ENCODE data around the gene TBC1D4.

TBC1D4 gene

GRCh38 chr13:75415694-75416093 lies 66.3 kb downstream of the TBC1D4 start:
- no peak for DNase-seq

GRCh38 chr13:75415171-75415570 lies 66.8 kb downstream of the TBC1D4 start:
- no peak for DNase-seq

- DNase-seq: no peak
Observed at GRCh38 chr13:75414036-75414827, 67.7 kb downstream of the TBC1D4 start.

GRCh38 chr13:75411924-75412537 lies 69.9 kb downstream of the TBC1D4 start:
- DNase-seq: no peak

GRCh38 chr13:75410207-75410606 lies 71.8 kb downstream of the TBC1D4 start:
- no peak for DNase-seq

- DNase-seq: no peak
Observed at GRCh38 chr13:75407998-75408397, 74.0 kb downstream of the TBC1D4 start.

GRCh38 chr13:75407473-75407872 lies 74.5 kb downstream of the TBC1D4 start:
- no peak for DNase-seq

GRCh38 chr13:75405976-75406703 lies 75.8 kb downstream of the TBC1D4 start:
- peak; percentile 27 for DNase-seq

GRCh38 chr13:75404726-75405125 lies 77.2 kb downstream of the TBC1D4 start:
- no peak for DNase-seq

- DNase-seq: no peak
Observed at GRCh38 chr13:75402787-75403186, 79.2 kb downstream of the TBC1D4 start.

- DNase-seq: no peak
Observed at GRCh38 chr13:75400775-75401174, 81.2 kb downstream of the TBC1D4 start.

- DNase-seq: no peak
Observed at GRCh38 chr13:75399879-75400217, 82.1 kb downstream of the TBC1D4 start.

GRCh38 chr13:75399168-75399878 lies 82.6 kb downstream of the TBC1D4 start:
- DNase-seq: no peak

- DNase-seq: no peak
Observed at GRCh38 chr13:75398072-75398471, 83.9 kb downstream of the TBC1D4 start.

GRCh38 chr13:75395901-75396300 lies 86.1 kb downstream of the TBC1D4 start:
- DNase-seq: no peak

- no peak for DNase-seq
Observed at GRCh38 chr13:75395066-75395465, 86.9 kb downstream of the TBC1D4 start.

GRCh38 chr13:75393839-75394520 lies 88.0 kb downstream of the TBC1D4 start:
- no peak for DNase-seq

- no peak for DNase-seq
Observed at GRCh38 chr13:75391432-75392100, 90.4 kb downstream of the TBC1D4 start.

GRCh38 chr13:75390229-75390628 lies 91.7 kb downstream of the TBC1D4 start:
- no peak for DNase-seq

GRCh38 chr13:75385708-75386083 lies 96.3 kb downstream of the TBC1D4 start:
- DNase-seq: no peak

- DNase-seq: peak; percentile 67
Observed at GRCh38 chr13:75384879-75385707, 96.9 kb downstream of the TBC1D4 start.
